B cell (primary cell): Measurements from ENCODE around the gene PRKN. TPM values are rescaled to one million over a fixed set of nuclear protein-coding genes. Genes with fewer than 3 reads are reported as not detected.

Experiments
- ATAC-seq: fragments of 200-7000 bp; cut with Tn5 transposase; one replicate; pipeline ENCODE4 v1.10.0; 2021; ENCODE audit warnings: low read depth, mild to moderate bottlenecking, moderate number of reproducible peaks, moderate library complexity
- CTCF ChIA-PET: fragments of 350-600 bp; sonication (Branson Sonifier 250); formaldehyde crosslinking; loops from one replicate; lab custom pipeline; 2021; ENCODE audit warnings: antibody characterized with exemption, inconsistent platforms; lab: Charles Lee
- POLR2A ChIA-PET: fragments of 350-600 bp; sonication (Branson Sonifier 250); formaldehyde crosslinking; loops from one replicate; lab custom pipeline; 2021; ENCODE audit warnings: antibody characterized with exemption; lab: Charles Lee
- DNase-seq: peaks from one replicate; pipeline ENCODE4 v3.0.0; 2013
- H2AFZ ChIP-seq: 2 replicates; pipeline ENCODE4 v1.6.1; 2012; ENCODE audit warnings: mild to moderate bottlenecking, low read depth, low read length; ENCODE audit not compliant: insufficient read depth, poor library complexity, severe bottlenecking
- H3K27ac ChIP-seq, 2 donors: 1 replicate in 1 of 2; 2 replicates in 1 of 2; pipeline ENCODE4 v1.5.1; 2012 to 2013; ENCODE audit warnings: low read length in 2 of 2, mild to moderate bottlenecking in 2 of 2, moderate library complexity in 1 of 2
- H3K27me3 ChIP-seq, 4 experiments: fragments of 200-600 bp in 1 of 4; sonication (generic) in 1 of 4; replicated peaks in 1 of 4; 1 replicate in 2 of 4; 2 replicates in 2 of 4; pipeline versions ENCODE4 v1.6.1 to v1.7.0; 2013 to 2016; ENCODE audit warnings: low read length in 3 of 4, mild to moderate bottlenecking in 2 of 4, mixed read lengths in 1 of 4, moderate library complexity in 1 of 4; ENCODE audit not compliant: insufficient read depth in 4 of 4, control insufficient read depth in 3 of 4; ENCODE audit errors: control extremely low read depth in 1 of 4
- H3K36me3 ChIP-seq, 2 experiments: replicated peaks in 1 of 2; 1 replicate in 1 of 2; 2 replicates in 1 of 2; pipeline versions ENCODE4 v1.6.1 to v1.7.1; 2013; ENCODE audit warnings: low read length in 1 of 2; ENCODE audit not compliant: insufficient read depth in 2 of 2, control insufficient read depth in 1 of 2; ENCODE audit errors: control extremely low read depth in 1 of 2, extremely low read depth in 1 of 2
- H3K4me1 ChIP-seq, 2 donors: fragments of 200-600 bp in 1 of 2; sonication (generic) in 1 of 2; 1 replicate in 1 of 2; 2 replicates in 1 of 2; pipeline versions ENCODE4 v1.5.1 to v1.6.1; 2013 to 2017; ENCODE audit warnings: low read length in 2 of 2; ENCODE audit not compliant: control insufficient read depth in 2 of 2, insufficient read depth in 2 of 2
- H3K4me2 ChIP-seq: replicated peaks from 2 replicates; pipeline ENCODE3; 2012; ENCODE audit warnings: mild to moderate bottlenecking, low read depth, low read length; ENCODE audit not compliant: poor library complexity, severe bottlenecking
- H3K4me3 ChIP-seq, 5 experiments: fragments of 200-600 bp in 1 of 5; sonication (generic) in 1 of 5; 1 replicate in 3 of 5; 2 replicates in 2 of 5; pipeline versions ENCODE4 v1.5.1 to v1.7.0; 2011 to 2016; ENCODE audit warnings: low read length in 4 of 5, mild to moderate bottlenecking in 4 of 5, low read depth in 2 of 5, control low read depth in 1 of 5, moderate library complexity in 1 of 5; ENCODE audit not compliant: insufficient read depth in 1 of 5; ENCODE audit errors: control extremely low read depth in 1 of 5, extremely low read depth in 1 of 5
- H3K79me2 ChIP-seq: fragments of 200-600 bp; sonication (generic); one replicate; pipeline ENCODE4 v1.6.0; 2016; ENCODE audit warnings: low read length; ENCODE audit not compliant: control insufficient read depth, insufficient read depth
- H3K9ac ChIP-seq: fragments of 200-600 bp; sonication (generic); 2 replicates; pipeline ENCODE4 v1.6.1; 2017; ENCODE audit warnings: mild to moderate bottlenecking, low read length, moderate library complexity
- H3K9me3 ChIP-seq, 3 donors: one replicate each; pipeline versions ENCODE4 v1.6.1 to v1.7.1; 2013; ENCODE audit warnings: low read length in 2 of 3; ENCODE audit not compliant: control insufficient read depth in 2 of 3, insufficient read depth in 1 of 3; ENCODE audit errors: control extremely low read depth in 1 of 3
- H4K20me1 ChIP-seq: 2 replicates; pipeline ENCODE4 v1.6.0; 2012; ENCODE audit warnings: mild to moderate bottlenecking, low read length; ENCODE audit not compliant: insufficient read depth, control insufficient read depth, poor library complexity, severe bottlenecking
- H3K27ac Mint-ChIP-seq: one replicate; pipeline ENCODE4 v1.8.0; 2021; ENCODE audit warnings: mixed read lengths
- H3K27me3 Mint-ChIP-seq: one replicate; pipeline ENCODE4 v1.8.0; 2021; ENCODE audit warnings: mixed read lengths
- H3K4me1 Mint-ChIP-seq: one replicate; pipeline ENCODE4 v1.8.0; 2021; ENCODE audit warnings: mixed read lengths
- H3K4me3 Mint-ChIP-seq: one replicate; pipeline ENCODE4 v1.8.0; 2021; ENCODE audit warnings: mixed read lengths
- H3K9me3 Mint-ChIP-seq: one replicate; pipeline ENCODE4 v1.8.0; 2022; ENCODE audit warnings: mixed read lengths; ENCODE audit not compliant: insufficient read depth
- EZH2 ChIP-seq: IDR thresholded peaks from 2 replicates; pipeline ENCODE4 v1.6.1; 2012; ENCODE audit warnings: borderline replicate concordance, low read depth, mild to moderate bottlenecking, moderate library complexity, low read length; ENCODE audit not compliant: insufficient read depth, poor library complexity, severe bottlenecking
- WGBS: methylation state at CpG from one replicate; pipeline ENCODE4 v1.1.5; 2013; ENCODE audit warnings: missing lambda C conversion rate; ENCODE audit not compliant: insufficient coverage; 5-methylcytosine and 5-hydroxymethylcytosine counted together
- intact Hi-C: fragments of 100-400 bp; cut with micrococcal nuclease; formaldehyde crosslinking; loops from one replicate; pipeline ENCODE4 v1.10.0; 2022
- polyA plus RNA-seq: library from polyadenylated mRNA; depleted of rRNA; stranded (reverse); fragments of >200 nt; gene quantifications from 2 replicates; pipeline ENCODE4 v1.2.3, GENCODE V29; 2012
- total RNA-seq, 2 donors: library from RNA; stranded (reverse); fragments of 120-200 nt in 1 of 2; gene quantifications; 1 replicate in 1 of 2; 2 replicates in 1 of 2; pipeline versions ENCODE4 v1.2.3 to v1.2.4, GENCODE V29; 2013 to 2022
- TF ChIP-seq, protein P1 (sequence below): fragments of 200-600 bp; IDR thresholded peaks from one replicate; pipeline ENCODE4 v1.8.0; 2022; ENCODE audit warnings: antibody characterized with exemption, mild to moderate bottlenecking

PRKN gene
- total and polyA plus RNA-seq, 2 donors (not counting 1 experiment from before 2014, with no cell fraction given) = 1.6 to 6.2 TPM

DNA sequence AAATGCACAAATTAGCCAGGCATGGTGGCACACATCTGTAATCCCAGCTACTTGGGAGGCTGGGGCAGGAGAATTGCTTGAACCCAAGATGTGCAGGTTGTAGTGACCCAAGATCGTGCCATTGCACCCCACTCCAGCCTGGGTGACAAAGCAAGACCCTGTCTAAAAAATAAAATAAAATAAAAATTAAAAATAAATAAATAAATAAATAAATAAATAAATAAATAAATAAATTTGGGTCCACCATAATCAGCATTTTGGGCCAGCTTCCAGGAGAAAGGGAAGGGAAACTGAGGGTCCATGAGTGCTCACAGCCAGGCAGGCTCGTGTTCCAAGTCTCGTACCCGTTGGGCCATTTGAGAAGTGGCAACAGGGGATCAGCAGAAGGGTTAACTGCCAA, 1322.1 kb downstream of the PRKN start:
- no peaks in the 10 kb centered on the region for H4K20me1 ChIP-seq
- 96% methylated on average over 3 of the region's 4 CpGs for WGBS
- H3K4me2 ChIP-seq = no peak overlapping the region
- no peaks in the 10 kb centered on the region for H3K36me3 ChIP-seq
- Mint-ChIP-seq H3K27me3 (peaks cover 13% of the 10 kb centered on the region), H3K9me3 (no peaks in the 10 kb centered on the region), H3K4me3 (no peak overlapping the region), H3K4me1 (no peaks in the 10 kb centered on the region), H3K27ac (no peak overlapping the region)
- TF ChIP-seq EZH2 = no peak
- TF ChIP-seq, protein P1, sequence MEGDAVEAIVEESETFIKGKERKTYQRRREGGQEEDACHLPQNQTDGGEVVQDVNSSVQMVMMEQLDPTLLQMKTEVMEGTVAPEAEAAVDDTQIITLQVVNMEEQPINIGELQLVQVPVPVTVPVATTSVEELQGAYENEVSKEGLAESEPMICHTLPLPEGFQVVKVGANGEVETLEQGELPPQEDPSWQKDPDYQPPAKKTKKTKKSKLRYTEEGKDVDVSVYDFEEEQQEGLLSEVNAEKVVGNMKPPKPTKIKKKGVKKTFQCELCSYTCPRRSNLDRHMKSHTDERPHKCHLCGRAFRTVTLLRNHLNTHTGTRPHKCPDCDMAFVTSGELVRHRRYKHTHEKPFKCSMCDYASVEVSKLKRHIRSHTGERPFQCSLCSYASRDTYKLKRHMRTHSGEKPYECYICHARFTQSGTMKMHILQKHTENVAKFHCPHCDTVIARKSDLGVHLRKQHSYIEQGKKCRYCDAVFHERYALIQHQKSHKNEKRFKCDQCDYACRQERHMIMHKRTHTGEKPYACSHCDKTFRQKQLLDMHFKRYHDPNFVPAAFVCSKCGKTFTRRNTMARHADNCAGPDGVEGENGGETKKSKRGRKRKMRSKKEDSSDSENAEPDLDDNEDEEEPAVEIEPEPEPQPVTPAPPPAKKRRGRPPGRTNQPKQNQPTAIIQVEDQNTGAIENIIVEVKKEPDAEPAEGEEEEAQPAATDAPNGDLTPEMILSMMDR = no peak
- ATAC-seq (no peak), DNase-seq (no peak)
- H3K9me3 ChIP-seq = peaks cover 0 to 8% (median 0%) of the 10 kb centered on the region in 3 donors
- no peak overlapping the region for H3K4me3 ChIP-seq
- no peak overlapping the region for H3K27ac ChIP-seq
- POLR2A ChIA-PET = no interaction called here
- intact Hi-C loops = no loop called here
- no peaks in the 10 kb centered on the region for H3K4me1 ChIP-seq
- no peaks in the 10 kb centered on the region for H3K27me3 ChIP-seq
- CTCF ChIA-PET = no interaction called here
- H2AFZ ChIP-seq = no peak overlapping the region
- H3K79me2 ChIP-seq = no peaks in the 10 kb centered on the region
- H3K9ac ChIP-seq = no peak overlapping the region

DNA sequence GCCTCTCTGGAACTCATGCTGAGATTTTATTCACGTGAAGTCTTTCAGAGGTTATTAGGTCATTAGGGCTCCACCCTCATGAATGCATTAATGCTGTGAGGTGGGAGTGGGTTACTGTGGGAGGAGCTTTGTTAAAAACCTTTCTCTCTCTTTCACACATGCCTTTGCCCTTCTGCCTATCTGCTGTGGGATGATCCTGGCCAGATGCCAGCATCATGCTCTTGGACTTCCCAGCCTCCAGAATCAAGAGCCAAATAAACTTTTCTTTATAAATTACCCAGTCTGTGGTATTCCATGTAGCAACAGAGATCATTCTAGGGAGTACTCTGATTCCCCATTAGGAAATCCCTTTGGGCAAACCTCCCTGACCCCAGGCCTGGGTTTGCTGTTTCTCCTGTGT, 1323.8 kb downstream of the PRKN start:
- H3K9ac ChIP-seq = no peak overlapping the region
- Mint-ChIP-seq H3K27ac (no peak overlapping the region), H3K9me3 (no peaks in the 10 kb centered on the region), H3K27me3 (peaks cover 16% of the 10 kb centered on the region), H3K4me3 (no peak overlapping the region), H3K4me1 (no peaks in the 10 kb centered on the region)
- no peaks in the 10 kb centered on the region for H3K79me2 ChIP-seq
- DNase-seq (no peak), ATAC-seq (no peak)
- ChIA-PET POLR2A (no interaction called here), CTCF (interaction anchor here (1.8 kb wide), 1 partner anchor 15 kb away, joined by 5 read pairs; no protein-coding TSS in a partner anchor)
- H3K36me3 ChIP-seq = no peaks in the 10 kb centered on the region
- no peak overlapping the region for H3K27ac ChIP-seq
- no peak overlapping the region for H2AFZ ChIP-seq
- peaks cover 0 to 6% (median 0%) of the 10 kb centered on the region in 3 donors for H3K9me3 ChIP-seq
- no peak overlapping the region for H3K4me2 ChIP-seq
- H3K27me3 ChIP-seq = no peaks in the 10 kb centered on the region
- H4K20me1 ChIP-seq = no peaks in the 10 kb centered on the region
- H3K4me3 ChIP-seq = no peak overlapping the region
- TF ChIP-seq, protein P1 = no peak
- no peak for TF ChIP-seq EZH2
- no peaks in the 10 kb centered on the region for H3K4me1 ChIP-seq
- intact Hi-C loops = no loop called here
- WGBS = no CpG with 5 or more reads among the region's 1 CpG
